HG02973 (cell line): ENCODE data around the gene STAT6.

Source experiments
- ATAC-seq: cut with Tn5 transposase; IDR thresholded peaks from one replicate; pipeline ENCODE4 v1.9.1; 2021; ENCODE audit warnings: moderate library complexity; ENCODE audit not compliant: unreplicated experiment

STAT6 gene

GRCh38 chr12:57103856-57104255, 7.3 kb downstream of the STAT6 start:
- no peak for ATAC-seq

GRCh38 chr12:57101892-57102695, 9.1 kb downstream of the STAT6 start:
- ATAC-seq, result no peak

GRCh38 chr12:57099766-57100165, 11.4 kb downstream of the STAT6 start:
- ATAC-seq, result no peak

GRCh38 chr12:57099047-57099714, 12.0 kb downstream of the STAT6 start:
- ATAC-seq, result no peak

- no peak for ATAC-seq
These were observed 12.6 kb downstream of the STAT6 start for GRCh38 chr12:57098546-57098945.

GRCh38 chr12:57097554-57097835, 13.7 kb downstream of the STAT6 start:
- ATAC-seq, result no peak

GRCh38 chr12:57096748-57097553, 14.2 kb downstream of the STAT6 start:
- no peak for ATAC-seq

- no peak for ATAC-seq
These were observed 15.0 kb downstream of the STAT6 start for GRCh38 chr12:57096099-57096572.

GRCh38 chr12:57095440-57095839, 15.7 kb downstream of the STAT6 start:
- ATAC-seq, result no peak

GRCh38 chr12:57094208-57095160, 16.7 kb downstream of the STAT6 start:
- ATAC-seq, result no peak

GRCh38 chr12:57093415-57094207, 17.6 kb downstream of the STAT6 start:
- no peak for ATAC-seq

- ATAC-seq, result no peak
These were observed 18.2 kb downstream of the STAT6 start for GRCh38 chr12:57092876-57093414.

- no peak for ATAC-seq
These were observed 18.7 kb downstream of the STAT6 start for GRCh38 chr12:57092529-57092862.

GRCh38 chr12:57091638-57092528, 19.3 kb downstream of the STAT6 start:
- ATAC-seq, result no peak

- ATAC-seq, result no peak
These were observed 20.1 kb downstream of the STAT6 start for GRCh38 chr12:57090924-57091637.

- ATAC-seq, result no peak
These were observed 20.7 kb downstream of the STAT6 start for GRCh38 chr12:57090490-57090889.

GRCh38 chr12:57089271-57090245, 21.6 kb downstream of the STAT6 start:
- no peak for ATAC-seq
